Mucosa of descending colon (tissue), 3 donors: ENCODE measurements around the gene REEP3. TPM values are rescaled to one million over a fixed set of nuclear protein-coding genes. Genes with fewer than 3 reads are reported as not detected.

ENCODE experiments used
- ATAC-seq: fragments of 200-7000 bp; cut with Tn5 transposase; one replicate; pipeline ENCODE4 v1.9.1; 2020; ENCODE audit warnings: mild to moderate bottlenecking, moderate library complexity
- DNase-seq, 3 donors: peaks; one replicate each; pipeline ENCODE4 v3.0.0-alpha.2; 2020
- H3K36me3 ChIP-seq: fragments of 200-600 bp; one replicate; pipeline ENCODE4 v1.8.0; 2021; ENCODE audit warnings: low read depth, mild to moderate bottlenecking
- H3K4me1 ChIP-seq: fragments of 200-600 bp; one replicate; pipeline ENCODE4 v1.8.0; 2021; ENCODE audit warnings: low read depth, mild to moderate bottlenecking
- H3K4me3 ChIP-seq: fragments of 200-600 bp; one replicate; pipeline ENCODE4 v1.8.0; 2021; ENCODE audit warnings: mild to moderate bottlenecking
- H3K9me3 ChIP-seq: fragments of 200-600 bp; one replicate; pipeline ENCODE4 v1.8.0; 2021; ENCODE audit warnings: mild to moderate bottlenecking
- CTCF ChIP-seq: fragments of 200-600 bp; IDR thresholded peaks from one replicate; pipeline ENCODE4 v1.8.0; 2022; ENCODE audit warnings: antibody characterized with exemption, mild to moderate bottlenecking
- intact Hi-C, 2 donors: fragments of 100-400 bp; cut with DNase I in 1 of 2; cut with micrococcal nuclease in 1 of 2; formaldehyde crosslinking; loops; one replicate each; pipeline versions ENCODE4 v1.11.0 to v1.11.1; 2022; cut with DNase I, micrococcal nuclease
- total RNA-seq, 3 donors: library from RNA; stranded (reverse); fragmentation: NEBNext Ultra II Directional in 2 of 3; extraction: Animal tissue kit (Norgen Biotek cat#: 25700) in 2 of 3; gene quantifications; one replicate each; pipeline versions ENCODE4 v1.2.1 to v1.2.4, GENCODE V29; 2021 to 2023
- donor health status: DM: no; HTN: no; CAD: no; lungs with moderate emphysema.
- donor health status: DM: no; HTN: no; CAD: no.
- donor health status: DM: no; HTN: yes; CAD: no.

The REEP3 gene
- total RNA-seq, 3 donors from 2014 or later = 42.1 to 61.2 (median 43.4) TPM

GRCh38 chr10:63582690-63583089, 61.5 kb downstream of the REEP3 start:
- no peak for ATAC-seq
- DNase-seq = no peak
- no peak overlapping the region for H3K4me3 ChIP-seq
- H3K36me3 ChIP-seq = no peaks in the 10 kb centered on the region
- intact Hi-C loops = no loop called here
- TF ChIP-seq CTCF = no peak
- H3K9me3 ChIP-seq = no peaks in the 10 kb centered on the region
- H3K4me1 ChIP-seq = peaks cover 3% of the 10 kb centered on the region

GRCh38 chr10:63583397-63583796, 62.2 kb downstream of the REEP3 start:
- no peak for TF ChIP-seq CTCF
- H3K36me3 ChIP-seq = no peaks in the 10 kb centered on the region
- ATAC-seq (no peak), DNase-seq (no peak)
- no peak overlapping the region for H3K4me3 ChIP-seq
- peaks cover 3% of the 10 kb centered on the region for H3K4me1 ChIP-seq
- intact Hi-C loops = no loop called here
- no peaks in the 10 kb centered on the region for H3K9me3 ChIP-seq

GRCh38 chr10:63583909-63584724, 62.9 kb downstream of the REEP3 start:
- ATAC-seq = no peak
- intact Hi-C loops = no loop called here
- H3K36me3 ChIP-seq = no peaks in the 10 kb centered on the region
- DNase-seq = no peak
- TF ChIP-seq CTCF = no peak
- no peaks in the 10 kb centered on the region for H3K9me3 ChIP-seq
- no peak overlapping the region for H3K4me3 ChIP-seq
- H3K4me1 ChIP-seq = peaks cover 7% of the 10 kb centered on the region

- Histone ChIP-seq H3K4me1 (peaks cover 10% of the 10 kb centered on the region), H3K36me3 (no peaks in the 10 kb centered on the region), H3K9me3 (no peaks in the 10 kb centered on the region), H3K4me3 (no peak overlapping the region)
- no peak for TF ChIP-seq CTCF
- intact Hi-C loops = no loop called here
- ATAC-seq = no peak
- no peak for DNase-seq
Measured at GRCh38 chr10:63584725-63585035, 63.5 kb downstream of the REEP3 start.

GRCh38 chr10:63585041-63585440, 63.8 kb downstream of the REEP3 start:
- DNase-seq (no peak), ATAC-seq (no peak)
- Histone ChIP-seq H3K4me3 (no peak overlapping the region), H3K36me3 (no peaks in the 10 kb centered on the region), H3K4me1 (peaks cover 10% of the 10 kb centered on the region), H3K9me3 (no peaks in the 10 kb centered on the region)
- intact Hi-C loops = no loop called here
- TF ChIP-seq CTCF = no peak
